ENCODE measurements around the gene TRAF4. TPM values are rescaled to one million over a fixed set of nuclear protein-coding genes. Genes with fewer than 3 reads are reported as not detected.

TRAF4 gene
- total and polyA plus RNA-seq, 10 of the 15 experiments (the other 5 are each of a cell fraction or from before 2014, with no cell fraction given): 3.7 to 197 (median 66.4) TPM

DNA sequence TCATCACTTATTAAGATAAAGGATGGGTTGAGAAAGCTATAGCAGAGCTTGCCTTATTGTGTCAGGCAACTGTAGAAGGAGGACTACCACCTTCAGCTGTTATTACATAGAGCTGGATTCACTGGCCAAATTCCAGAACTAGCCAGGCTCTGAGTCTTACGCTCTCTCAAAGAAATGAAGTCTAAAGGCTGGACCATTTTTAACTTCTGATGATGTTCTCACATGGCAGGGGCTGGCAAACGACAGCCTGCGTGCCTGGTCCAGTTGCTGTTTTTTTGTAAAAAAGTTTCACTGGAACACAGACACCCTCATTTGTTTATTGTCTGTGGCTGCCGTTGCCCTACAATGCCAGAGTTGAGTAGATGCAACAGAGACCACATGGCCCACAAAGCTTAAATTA, 21.2 kb downstream of the TRAF4 start:
- Histone ChIP-seq H3K79me2 (ENCODE audit: control insufficient read depth, insufficient read depth, low read length) (no peaks in the 10 kb centered on the region), H3K27me3 (replicated peaks in 1 of 2; ENCODE audit: control insufficient read depth in 2 of 2, insufficient read depth in 2 of 2, low read length in 1 of 2) (no peaks in the 10 kb centered on the region), H3K9ac (ENCODE audit: control insufficient read depth, insufficient read depth, low read length) (no peak overlapping the region), H3K27ac (ENCODE audit: control insufficient read depth, insufficient read depth) (no peak overlapping the region), H3K36me3 (ENCODE audit: control insufficient read depth in 2 of 2, insufficient read depth in 2 of 2, low read length in 1 of 2) (peaks cover 5 to 10% of the 10 kb centered on the region in 2 experiments), H3K4me3 (no peak overlapping the region), H2AFZ (ENCODE audit: control insufficient read depth, low read depth, low read length) (no peak overlapping the region), H3K4me1 (ENCODE audit: control insufficient read depth, insufficient read depth, low read length) (peaks cover 15% of the 10 kb centered on the region), H4K20me1 (ENCODE audit: control insufficient read depth, insufficient read depth) (no peaks in the 10 kb centered on the region), H3K9me3 (replicated peaks; ENCODE audit: control insufficient read depth, insufficient read depth, low read length) (no peaks in the 10 kb centered on the region), H3K4me2 (ENCODE audit: control insufficient read depth, insufficient read depth) (no peak overlapping the region)
- no peak for TF ChIP-seq ZBTB40 (IDR thresholded peaks at IDR 0.05; ENCODE audit: borderline replicate concordance)
- TF ChIP-seq PML (IDR thresholded peaks at IDR 0.05; ENCODE audit: low read length): no peak
- no peak for TF ChIP-seq KAT2A (conservative IDR thresholded peaks at IDR 0.05; ENCODE audit: control insufficient read depth, low read depth, low read length)
- TF ChIP-seq RFX5 (IDR thresholded peaks at IDR 0.05; ENCODE audit: low read depth, low read length): no peak
- TF ChIP-seq BRCA1 (IDR thresholded peaks at IDR 0.05; ENCODE audit: low read depth, low read length): no peak
- TF ChIP-seq POU2F2 (IDR thresholded peaks at IDR 0.05; ENCODE audit: borderline replicate concordance, low read depth, low read length): no peak
- no peak for TF ChIP-seq ZNF622 (IDR thresholded peaks at IDR 0.05)
- WGBS (ENCODE audit: insufficient coverage, insufficient replicate concordance, low lambda C conversion rate, missing lambda C conversion rate): 73% methylated on average over 4 of the region's 4 CpGs
- DNase-seq (ENCODE audit: low read depth, low spot score) (no peak), FAIRE-seq (no peak), ATAC-seq (no peak)
- intact Hi-C loops (cut with micrococcal nuclease; ENCODE audit: unreplicated experiment) (no loop called here), in situ Hi-C loops (cut with MboI) (no loop called here)
- CTCF ChIA-PET: interaction anchor here (0.6 to 7.3 kb wide), 28 partner anchors 8 to 349 kb away, joined by 3 to 175 read pairs (median 18); partner anchors contain the start of genes DHRS13, ERAL1, FAM222B and FLOT2
- SMC1A ChIA-PET (ENCODE audit: uncharacterized antibody, unreplicated experiment): interaction anchor here (1.0 to 4.9 kb wide), 19 partner anchors 9 to 187 kb away, joined by 3 to 60 read pairs (median 7); partner anchors contain the start of genes DHRS13, FLOT2, NEK8 and PHF12
- no TSS peak for BruUV-seq (replicated peaks)
- POLR2A ChIA-PET: interaction anchor here (0.9 to 3.6 kb wide), 4 partner anchors 38 to 185 kb away, joined by 3 to 19 read pairs (median 4); partner anchors contain the start of gene TLCD1
- RAD21 ChIA-PET (ENCODE audit: unreplicated experiment): interaction anchor here (0.9 to 6.1 kb wide), 12 partner anchors 38 to 186 kb away, joined by 3 to 109 read pairs (median 21); partner anchors contain the start of genes FAM222B, FLOT2, NEK8 and PHF12
